Upper lobe of left lung (tissue), 4 donors: Measurements from ENCODE around the gene NFAT5.

Experiments used
- CTCF ChIP-seq, 6 experiments: fragments of 450-650 bp in 4 of 6; fragments of 200-600 bp in 2 of 6; sonication (generic) in 2 of 6; IDR thresholded peaks; one replicate each; pipeline ENCODE4 v1.5.1; 2016 to 2019; ENCODE audit warnings: antibody characterized with exemption in 6 of 6
- POLR2AphosphoS5 ChIP-seq, 2 donors: sonication (generic); formaldehyde crosslinking; IDR thresholded peaks; one replicate each; pipeline ENCODE4 v1.5.1; 2017; ENCODE audit warnings: antibody characterized with exemption in 2 of 2

GRCh38 chr16:69633375-69633774, 67.6 kb downstream of the NFAT5 start:
- TF ChIP-seq CTCF (IDR thresholded peaks at IDR 0.05) (no peak), POLR2AphosphoS5 (IDR thresholded peaks at IDR 0.05) (no peak)
